ENCODE data around the gene PHYH.
"Not testable (repeated sequence)": the region's sequence is repeated elsewhere in the genome, so short reads cannot be mapped to it uniquely, and the experiment has no call there.

DNA sequence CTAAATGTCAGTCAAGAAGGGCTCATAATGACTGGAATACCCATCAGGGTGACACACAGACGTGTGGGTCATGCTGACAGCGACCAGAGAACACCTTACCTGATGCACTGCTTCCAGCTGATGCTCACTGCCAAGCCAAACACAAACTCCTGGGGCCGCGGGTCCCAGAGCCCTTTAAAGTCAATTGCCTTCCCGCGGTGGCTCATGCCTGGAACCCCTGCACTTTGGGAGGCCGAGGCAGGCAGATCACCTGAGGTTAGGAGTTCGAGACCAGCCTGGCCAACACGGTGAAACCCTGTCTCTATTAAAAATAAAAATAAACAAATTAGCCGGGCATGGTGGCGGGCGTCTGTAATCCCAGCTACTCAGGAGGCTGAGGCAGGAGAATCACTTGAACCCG is 65.1 kb downstream of the PHYH start:
- TF ChIP-seq CTCF (IDR thresholded peaks at IDR 0.05; ENCODE audit: insufficient read depth, low read depth, low read length); EZH2 (IDR thresholded peaks at IDR 0.05; ENCODE audit: insufficient read depth, low read length): not testable (repeated sequence)

Measured in astrocyte (in vitro differentiated cells and primary cell).